Fibroblast of upper back skin (primary cell): ENCODE results near the gene CATSPERD.
"Not testable (repeated sequence)": the region's sequence is repeated elsewhere in the genome, so short reads cannot be mapped to it uniquely, and the experiment has no call there.

ENCODE experiments used
- DNase-seq: peaks from one replicate; pipeline ENCODE4 v3.0.0-alpha.2; 2013

The CATSPERD gene

GRCh38 chr19:5686647-5687359 lies 33.6 kb upstream of the CATSPERD start:
- DNase-seq = peak; percentile 90

GRCh38 chr19:5687360-5688198 lies 32.9 kb upstream of the CATSPERD start:
- DNase-seq = no peak

- not testable (repeated sequence) for DNase-seq
Measured at GRCh38 chr19:5688262-5688881, 32.1 kb upstream of the CATSPERD start.

- DNase-seq = peak; percentile 96
Measured at GRCh38 chr19:5690125-5690954, 30.1 kb upstream of the CATSPERD start, which contains the start of gene RPL36. TSS of gene RPL36 (plus strand) at chr19:5690295. CDS start at chr19:5690508, 213 bp downstream.

GRCh38 chr19:5690955-5691821 lies 29.2 kb upstream of the CATSPERD start:
- peak; percentile 58 for DNase-seq

- no peak for DNase-seq
Measured at GRCh38 chr19:5691822-5692722, 28.4 kb upstream of the CATSPERD start.

- no peak for DNase-seq
Measured at GRCh38 chr19:5692723-5693194, 27.7 kb upstream of the CATSPERD start.

GRCh38 chr19:5693195-5694166 lies 27.0 kb upstream of the CATSPERD start:
- DNase-seq = no peak

- no peak for DNase-seq
Measured at GRCh38 chr19:5694167-5694955, 26.1 kb upstream of the CATSPERD start.

- DNase-seq = no peak
Measured at GRCh38 chr19:5694956-5695648, 25.3 kb upstream of the CATSPERD start.

- no peak for DNase-seq
Measured at GRCh38 chr19:5695649-5696195, 24.7 kb upstream of the CATSPERD start.

- no peak for DNase-seq
Measured at GRCh38 chr19:5696196-5697021, 24.0 kb upstream of the CATSPERD start.

- no peak for DNase-seq
Measured at GRCh38 chr19:5697022-5697889, 23.2 kb upstream of the CATSPERD start.

- no peak for DNase-seq
Measured at GRCh38 chr19:5697890-5698634, 22.4 kb upstream of the CATSPERD start.
